Liver (tissue), 9 donors: ENCODE data around the gene NAPB. TPM values are rescaled to one million over a fixed set of nuclear protein-coding genes. Genes with fewer than 3 reads are reported as not detected.

Experiments used
- DNase-seq: peaks from one replicate; pipeline ENCODE4 v3.0.0-alpha.2; 2017; ENCODE audit warnings: low spot score
- H3K27ac ChIP-seq, 2 donors: one replicate each; pipeline ENCODE4 v1.7.0; 2013; ENCODE audit warnings: inconsistent platforms in 2 of 2, low read length in 2 of 2, control low read depth in 1 of 2, low read depth in 1 of 2, mild to moderate bottlenecking in 1 of 2
- H3K27me3 ChIP-seq, 4 donors: one replicate each; pipeline versions ENCODE4 v1.6.1 to v1.7.0; 2013; ENCODE audit warnings: low read length in 3 of 4, inconsistent platforms in 1 of 4, mild to moderate bottlenecking in 1 of 4, moderate library complexity in 1 of 4; ENCODE audit not compliant: control insufficient read depth in 4 of 4, insufficient read depth in 4 of 4
- H3K36me3 ChIP-seq, 4 donors: one replicate each; pipeline versions ENCODE4 v1.6.1 to v1.7.0; 2013; ENCODE audit warnings: low read length in 3 of 4, mild to moderate bottlenecking in 3 of 4, low read depth in 1 of 4, moderate library complexity in 1 of 4; ENCODE audit not compliant: control insufficient read depth in 4 of 4, insufficient read depth in 3 of 4
- H3K4me1 ChIP-seq, 4 donors: one replicate each; pipeline versions ENCODE4 v1.6.1 to v1.7.0; 2013; ENCODE audit warnings: low read length in 3 of 4, mild to moderate bottlenecking in 3 of 4, moderate library complexity in 1 of 4; ENCODE audit not compliant: control insufficient read depth in 4 of 4, insufficient read depth in 4 of 4
- H3K4me3 ChIP-seq, 3 donors: one replicate each; pipeline versions ENCODE4 v1.6.1 to v1.7.0; 2013; ENCODE audit warnings: low read length in 3 of 3, control low read depth in 1 of 3, low read depth in 1 of 3, mild to moderate bottlenecking in 1 of 3
- H3K9ac ChIP-seq, 2 donors: one replicate each; pipeline ENCODE4 v1.7.0; 2013; ENCODE audit warnings: low read length in 2 of 2, mild to moderate bottlenecking in 2 of 2, moderate library complexity in 2 of 2, control low read depth in 1 of 2, low read depth in 1 of 2
- H3K9me3 ChIP-seq, 4 donors: one replicate each; pipeline versions ENCODE4 v1.6.1 to v1.7.0; 2013; ENCODE audit warnings: low read length in 3 of 4; ENCODE audit not compliant: control insufficient read depth in 4 of 4
- EGR1 ChIP-seq, 2 donors: IDR thresholded peaks; 2 replicates each; pipeline ENCODE4 v1.6.1; 2016 to 2018; ENCODE audit warnings: antibody characterized with exemption in 2 of 2, low read depth in 2 of 2
- FOXA1 ChIP-seq: IDR thresholded peaks from 2 replicates; pipeline ENCODE4 v1.6.1; 2016; ENCODE audit warnings: antibody characterized with exemption
- FOXA2 ChIP-seq: IDR thresholded peaks from 2 replicates; pipeline ENCODE4 v1.6.1; 2016; ENCODE audit warnings: antibody characterized with exemption
- GABPA ChIP-seq, 2 donors: IDR thresholded peaks in 1 of 2; conservative IDR thresholded peaks in 1 of 2; 2 replicates each; pipeline ENCODE4 v1.6.1; 2016; ENCODE audit warnings: antibody characterized with exemption in 2 of 2, mild to moderate bottlenecking in 1 of 2, moderate library complexity in 1 of 2
- HNF4A ChIP-seq, 2 donors: conservative IDR thresholded peaks; 2 replicates each; pipeline ENCODE4 v1.6.1; 2016; ENCODE audit warnings: antibody characterized with exemption in 2 of 2, mild to moderate bottlenecking in 2 of 2
- HNF4G ChIP-seq: IDR thresholded peaks from 2 replicates; pipeline ENCODE4 v1.6.1; 2016; ENCODE audit warnings: antibody characterized with exemption
- JUND ChIP-seq, 2 donors: IDR thresholded peaks; 2 replicates each; pipeline ENCODE4 v1.6.1; 2016; ENCODE audit warnings: antibody characterized with exemption in 2 of 2
- MAX ChIP-seq: IDR thresholded peaks from 2 replicates; pipeline ENCODE4 v1.6.1; 2016; ENCODE audit warnings: antibody characterized with exemption
- NR2F2 ChIP-seq: IDR thresholded peaks from 2 replicates; pipeline ENCODE4 v1.6.1; 2016; ENCODE audit warnings: antibody characterized with exemption
- RAD21 ChIP-seq, 2 donors: IDR thresholded peaks; 2 replicates each; pipeline ENCODE4 v1.6.1; 2016; ENCODE audit warnings: antibody characterized with exemption in 2 of 2, mild to moderate bottlenecking in 2 of 2
- RXRA ChIP-seq, 2 donors: IDR thresholded peaks; 2 replicates each; pipeline ENCODE4 v1.6.1; 2017 to 2018; ENCODE audit warnings: antibody characterized with exemption in 2 of 2, mild to moderate bottlenecking in 1 of 2
- SP1 ChIP-seq: IDR thresholded peaks from 2 replicates; pipeline ENCODE4 v1.6.1; 2018; ENCODE audit warnings: antibody characterized with exemption, mild to moderate bottlenecking
- TAF1 ChIP-seq: conservative IDR thresholded peaks from 2 replicates; pipeline ENCODE4 v1.6.1; 2016; ENCODE audit warnings: antibody characterized with exemption, mild to moderate bottlenecking
- YY1 ChIP-seq: IDR thresholded peaks from 2 replicates; pipeline ENCODE4 v1.6.1; 2016; ENCODE audit warnings: antibody characterized with exemption, mild to moderate bottlenecking
- ZBTB33 ChIP-seq: IDR thresholded peaks from 2 replicates; pipeline ENCODE4 v1.6.1; 2016; ENCODE audit warnings: antibody characterized with exemption
- WGBS: extraction: QIAGEN DNeasy Blood & Tissue Kit; methylation state at CpG from one replicate; pipeline ENCODE4 v1.1.7; 2013; 5-methylcytosine and 5-hydroxymethylcytosine counted together
- polyA plus RNA-seq, 2 donors: library from polyadenylated mRNA; stranded (reverse) in 1 of 2; unstranded in 1 of 2; fragments of 200-250 nt in 1 of 2; fragments of >200 nt in 1 of 2; fragmentation: Nextera tagmentation in 1 of 2; extraction: Ambion mirVana in 1 of 2; gene quantifications; one replicate each; pipeline versions ENCODE4 v1.2.1 to v1.2.3, GENCODE V29; 2013 to 2015
- total RNA-seq, 2 donors: library from RNA; depleted of rRNA; stranded (reverse); fragments of >200 nt; gene quantifications; one replicate each; pipeline ENCODE4 v1.2.3, GENCODE V29; 2014
- TF ChIP-seq, protein P1 (sequence below): IDR thresholded peaks from 2 replicates; pipeline ENCODE4 v1.6.1; 2016; ENCODE audit warnings: antibody characterized with exemption, mild to moderate bottlenecking
- TF ChIP-seq, protein P2 (sequence below): IDR thresholded peaks from 2 replicates; pipeline ENCODE4 v1.6.1; 2016; ENCODE audit warnings: antibody characterized with exemption
- TF ChIP-seq, protein P3 (sequence below): fragments of 150-350 bp; IDR thresholded peaks from 2 replicates; pipeline ENCODE4 v1.5.1; 2017; ENCODE audit warnings: improper control_type of control experiment, low read depth, low read length; ENCODE audit not compliant: missing input control
- donor health status: healthy.
- donor health status: healthy.
- donor health status: healthy.
- donor health status: healthy.
- donor health status: healthy.

NAPB gene
- total and polyA plus RNA-seq, 4 donors: 2.4 to 10.6 (median 4.5) TPM

DNA sequence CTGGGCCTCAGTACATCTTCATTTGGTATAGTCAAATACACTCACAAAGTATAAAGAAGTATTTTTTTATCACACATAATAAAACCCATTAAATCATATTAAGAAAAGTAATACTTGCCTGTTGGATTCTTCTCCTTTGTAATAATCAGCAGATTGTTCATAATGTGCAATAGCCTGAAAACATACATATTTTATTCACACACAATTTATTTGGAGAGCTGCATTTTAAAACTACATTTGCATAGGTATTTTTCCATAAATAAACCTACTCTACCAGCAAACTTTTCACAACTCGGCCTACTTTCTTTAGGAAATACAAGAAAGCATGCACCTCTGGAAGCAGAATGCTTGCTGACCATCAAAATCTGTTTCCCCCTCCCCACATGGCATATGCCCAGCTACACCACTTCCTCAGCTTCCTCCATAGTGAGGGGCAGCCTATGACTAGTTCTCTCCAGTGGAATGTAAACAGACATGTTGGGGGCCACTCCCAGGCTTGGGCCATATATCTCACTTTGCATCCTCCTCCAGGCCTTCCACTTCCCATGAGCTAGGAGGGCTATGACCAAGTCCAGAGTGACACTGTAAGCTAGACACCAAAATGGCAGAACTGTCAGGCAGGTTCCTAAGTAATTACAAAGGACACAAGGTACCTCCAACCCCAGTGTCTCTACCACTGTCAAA, 31.1 kb downstream of the NAPB start:
- peaks cover 3 to 38% (median 27%) of the 10 kb centered on the region in 4 donors for H3K36me3 ChIP-seq
- H3K9me3 ChIP-seq: no peaks in the 10 kb centered on the region
- no peak overlapping the region for H3K27ac ChIP-seq
- H3K27me3 ChIP-seq: no peaks in the 10 kb centered on the region
- H3K9ac ChIP-seq: no peak overlapping the region
- H3K4me3 ChIP-seq: no peak overlapping the region
- TF ChIP-seq MAX (no peak), YY1 (no peak), NR2F2 (no peak), FOXA2 (no peak), RXRA (IDR thresholded peaks at IDR 0.05) (no peak), SP1 (no peak), HNF4G (no peak), TAF1 (no peak), EGR1 (IDR thresholded peaks at IDR 0.05; ENCODE audit: low read depth in 2 of 2) (no peak), FOXA1 (no peak), JUND (IDR thresholded peaks at IDR 0.05) (no peak), ZBTB33 (no peak), GABPA (IDR thresholded peaks at IDR 0.05 in 1 of 2, conservative IDR thresholded peaks at IDR 0.05 in 1 of 2) (no peak), HNF4A (conservative IDR thresholded peaks at IDR 0.05) (no peak), RAD21 (IDR thresholded peaks at IDR 0.05) (no peak)
- TF ChIP-seq, protein P1, sequence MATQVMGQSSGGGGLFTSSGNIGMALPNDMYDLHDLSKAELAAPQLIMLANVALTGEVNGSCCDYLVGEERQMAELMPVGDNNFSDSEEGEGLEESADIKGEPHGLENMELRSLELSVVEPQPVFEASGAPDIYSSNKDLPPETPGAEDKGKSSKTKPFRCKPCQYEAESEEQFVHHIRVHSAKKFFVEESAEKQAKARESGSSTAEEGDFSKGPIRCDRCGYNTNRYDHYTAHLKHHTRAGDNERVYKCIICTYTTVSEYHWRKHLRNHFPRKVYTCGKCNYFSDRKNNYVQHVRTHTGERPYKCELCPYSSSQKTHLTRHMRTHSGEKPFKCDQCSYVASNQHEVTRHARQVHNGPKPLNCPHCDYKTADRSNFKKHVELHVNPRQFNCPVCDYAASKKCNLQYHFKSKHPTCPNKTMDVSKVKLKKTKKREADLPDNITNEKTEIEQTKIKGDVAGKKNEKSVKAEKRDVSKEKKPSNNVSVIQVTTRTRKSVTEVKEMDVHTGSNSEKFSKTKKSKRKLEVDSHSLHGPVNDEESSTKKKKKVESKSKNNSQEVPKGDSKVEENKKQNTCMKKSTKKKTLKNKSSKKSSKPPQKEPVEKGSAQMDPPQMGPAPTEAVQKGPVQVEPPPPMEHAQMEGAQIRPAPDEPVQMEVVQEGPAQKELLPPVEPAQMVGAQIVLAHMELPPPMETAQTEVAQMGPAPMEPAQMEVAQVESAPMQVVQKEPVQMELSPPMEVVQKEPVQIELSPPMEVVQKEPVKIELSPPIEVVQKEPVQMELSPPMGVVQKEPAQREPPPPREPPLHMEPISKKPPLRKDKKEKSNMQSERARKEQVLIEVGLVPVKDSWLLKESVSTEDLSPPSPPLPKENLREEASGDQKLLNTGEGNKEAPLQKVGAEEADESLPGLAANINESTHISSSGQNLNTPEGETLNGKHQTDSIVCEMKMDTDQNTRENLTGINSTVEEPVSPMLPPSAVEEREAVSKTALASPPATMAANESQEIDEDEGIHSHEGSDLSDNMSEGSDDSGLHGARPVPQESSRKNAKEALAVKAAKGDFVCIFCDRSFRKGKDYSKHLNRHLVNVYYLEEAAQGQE: no peak
- TF ChIP-seq, protein P2, sequence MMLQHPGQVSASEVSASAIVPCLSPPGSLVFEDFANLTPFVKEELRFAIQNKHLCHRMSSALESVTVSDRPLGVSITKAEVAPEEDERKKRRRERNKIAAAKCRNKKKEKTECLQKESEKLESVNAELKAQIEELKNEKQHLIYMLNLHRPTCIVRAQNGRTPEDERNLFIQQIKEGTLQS: no peak
- TF ChIP-seq, protein P3, sequence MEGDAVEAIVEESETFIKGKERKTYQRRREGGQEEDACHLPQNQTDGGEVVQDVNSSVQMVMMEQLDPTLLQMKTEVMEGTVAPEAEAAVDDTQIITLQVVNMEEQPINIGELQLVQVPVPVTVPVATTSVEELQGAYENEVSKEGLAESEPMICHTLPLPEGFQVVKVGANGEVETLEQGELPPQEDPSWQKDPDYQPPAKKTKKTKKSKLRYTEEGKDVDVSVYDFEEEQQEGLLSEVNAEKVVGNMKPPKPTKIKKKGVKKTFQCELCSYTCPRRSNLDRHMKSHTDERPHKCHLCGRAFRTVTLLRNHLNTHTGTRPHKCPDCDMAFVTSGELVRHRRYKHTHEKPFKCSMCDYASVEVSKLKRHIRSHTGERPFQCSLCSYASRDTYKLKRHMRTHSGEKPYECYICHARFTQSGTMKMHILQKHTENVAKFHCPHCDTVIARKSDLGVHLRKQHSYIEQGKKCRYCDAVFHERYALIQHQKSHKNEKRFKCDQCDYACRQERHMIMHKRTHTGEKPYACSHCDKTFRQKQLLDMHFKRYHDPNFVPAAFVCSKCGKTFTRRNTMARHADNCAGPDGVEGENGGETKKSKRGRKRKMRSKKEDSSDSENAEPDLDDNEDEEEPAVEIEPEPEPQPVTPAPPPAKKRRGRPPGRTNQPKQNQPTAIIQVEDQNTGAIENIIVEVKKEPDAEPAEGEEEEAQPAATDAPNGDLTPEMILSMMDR: no peak
- WGBS: 91% methylated on average over 1 of the region's 1 CpG
- peaks cover 0 to 2% (median 0%) of the 10 kb centered on the region in 4 donors for H3K4me1 ChIP-seq
- DNase-seq: no peak
